ENCODE measurements around the gene PLXNB1.

PLXNB1 gene

DNA sequence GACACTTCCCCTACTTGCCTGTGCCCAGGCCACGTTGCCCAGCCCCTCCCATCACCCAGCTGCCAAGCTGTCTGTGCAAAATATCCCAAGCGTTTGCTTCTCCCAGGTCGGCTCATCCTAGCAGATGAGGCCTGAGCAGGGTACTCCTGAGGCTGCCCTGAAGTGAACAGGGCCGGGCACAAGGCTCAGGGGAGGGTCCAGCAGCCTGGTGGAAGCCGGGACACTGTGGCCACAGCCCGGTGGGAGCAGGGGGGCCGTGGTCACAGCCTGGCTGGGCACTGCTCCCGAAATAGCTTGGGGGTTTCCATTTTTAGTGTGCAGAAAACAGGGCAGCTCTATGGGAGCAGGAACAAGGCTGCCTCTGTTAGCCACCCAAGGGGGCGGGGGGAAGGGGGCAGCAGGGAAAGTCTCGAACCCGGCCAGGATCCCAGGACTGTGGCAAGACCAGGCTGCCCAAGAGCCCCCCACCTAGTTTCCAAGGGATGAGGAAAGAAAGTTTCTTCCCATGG is 3.4 kb downstream of the PLXNB1 start:
- Histone ChIP-seq H3K36me3 (ENCODE audit: control insufficient read depth, insufficient read depth, low read length) (no peaks in the 10 kb centered on the region), H3K4me2 (ENCODE audit: low read length) (no peak overlapping the region), H3K27me3 (ENCODE audit: control insufficient read depth, insufficient read depth, low read length) (no peaks in the 10 kb centered on the region), H3K79me2 (no peaks in the 10 kb centered on the region), H3K4me3 (ENCODE audit: low read depth, low read length) (no peak overlapping the region), H3K4me1 (peaks cover 34% of the 10 kb centered on the region), H3K9me3 (ENCODE audit: control insufficient read depth, low read length) (no peaks in the 10 kb centered on the region), H3K9ac (no peak overlapping the region), H2AFZ (peak overlapping the region; percentile 53), H3K27ac (peak overlapping the region; percentile 36)
- TF ChIP-seq, protein P1, sequence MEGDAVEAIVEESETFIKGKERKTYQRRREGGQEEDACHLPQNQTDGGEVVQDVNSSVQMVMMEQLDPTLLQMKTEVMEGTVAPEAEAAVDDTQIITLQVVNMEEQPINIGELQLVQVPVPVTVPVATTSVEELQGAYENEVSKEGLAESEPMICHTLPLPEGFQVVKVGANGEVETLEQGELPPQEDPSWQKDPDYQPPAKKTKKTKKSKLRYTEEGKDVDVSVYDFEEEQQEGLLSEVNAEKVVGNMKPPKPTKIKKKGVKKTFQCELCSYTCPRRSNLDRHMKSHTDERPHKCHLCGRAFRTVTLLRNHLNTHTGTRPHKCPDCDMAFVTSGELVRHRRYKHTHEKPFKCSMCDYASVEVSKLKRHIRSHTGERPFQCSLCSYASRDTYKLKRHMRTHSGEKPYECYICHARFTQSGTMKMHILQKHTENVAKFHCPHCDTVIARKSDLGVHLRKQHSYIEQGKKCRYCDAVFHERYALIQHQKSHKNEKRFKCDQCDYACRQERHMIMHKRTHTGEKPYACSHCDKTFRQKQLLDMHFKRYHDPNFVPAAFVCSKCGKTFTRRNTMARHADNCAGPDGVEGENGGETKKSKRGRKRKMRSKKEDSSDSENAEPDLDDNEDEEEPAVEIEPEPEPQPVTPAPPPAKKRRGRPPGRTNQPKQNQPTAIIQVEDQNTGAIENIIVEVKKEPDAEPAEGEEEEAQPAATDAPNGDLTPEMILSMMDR (IDR thresholded peaks at IDR 0.05): no peak

DNA sequence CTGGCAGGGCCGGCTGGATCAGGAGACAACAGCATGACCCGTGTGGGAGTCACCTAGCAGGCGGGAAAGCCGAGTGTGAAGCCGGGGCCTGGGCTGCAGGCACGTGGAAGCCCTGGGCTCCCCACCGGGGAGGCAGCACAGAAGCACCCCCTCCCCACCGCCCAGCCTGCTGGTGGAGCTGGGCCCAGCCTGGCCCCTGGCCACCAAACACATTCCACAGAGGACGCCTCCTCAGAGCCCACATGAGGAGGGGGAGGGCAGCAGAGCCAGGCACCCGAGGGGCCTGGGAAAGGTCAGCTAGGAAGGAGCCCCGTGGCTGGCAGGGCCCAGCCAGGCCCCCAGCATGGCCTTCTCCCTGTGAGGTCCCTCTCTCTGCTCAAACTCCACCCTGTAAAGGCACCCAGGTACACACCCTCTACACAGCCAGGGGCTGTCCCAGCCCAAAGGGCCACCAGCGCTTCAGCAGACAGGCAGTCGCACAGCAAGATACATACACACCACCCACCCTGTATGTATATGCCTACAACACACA is 4.5 kb downstream of the PLXNB1 start:
- Histone ChIP-seq H3K4me2 (ENCODE audit: low read length) (no peak overlapping the region), H3K79me2 (no peaks in the 10 kb centered on the region), H3K9me3 (ENCODE audit: control insufficient read depth, low read length) (no peaks in the 10 kb centered on the region), H3K9ac (no peak overlapping the region), H3K27ac (no peak overlapping the region), H3K36me3 (ENCODE audit: control insufficient read depth, insufficient read depth, low read length) (no peaks in the 10 kb centered on the region), H3K27me3 (ENCODE audit: control insufficient read depth, insufficient read depth, low read length) (no peaks in the 10 kb centered on the region), H3K4me3 (ENCODE audit: low read depth, low read length) (no peak overlapping the region), H2AFZ (no peak overlapping the region), H3K4me1 (peaks cover 31% of the 10 kb centered on the region)
- TF ChIP-seq, protein P1 (IDR thresholded peaks at IDR 0.05): no peak

DNA sequence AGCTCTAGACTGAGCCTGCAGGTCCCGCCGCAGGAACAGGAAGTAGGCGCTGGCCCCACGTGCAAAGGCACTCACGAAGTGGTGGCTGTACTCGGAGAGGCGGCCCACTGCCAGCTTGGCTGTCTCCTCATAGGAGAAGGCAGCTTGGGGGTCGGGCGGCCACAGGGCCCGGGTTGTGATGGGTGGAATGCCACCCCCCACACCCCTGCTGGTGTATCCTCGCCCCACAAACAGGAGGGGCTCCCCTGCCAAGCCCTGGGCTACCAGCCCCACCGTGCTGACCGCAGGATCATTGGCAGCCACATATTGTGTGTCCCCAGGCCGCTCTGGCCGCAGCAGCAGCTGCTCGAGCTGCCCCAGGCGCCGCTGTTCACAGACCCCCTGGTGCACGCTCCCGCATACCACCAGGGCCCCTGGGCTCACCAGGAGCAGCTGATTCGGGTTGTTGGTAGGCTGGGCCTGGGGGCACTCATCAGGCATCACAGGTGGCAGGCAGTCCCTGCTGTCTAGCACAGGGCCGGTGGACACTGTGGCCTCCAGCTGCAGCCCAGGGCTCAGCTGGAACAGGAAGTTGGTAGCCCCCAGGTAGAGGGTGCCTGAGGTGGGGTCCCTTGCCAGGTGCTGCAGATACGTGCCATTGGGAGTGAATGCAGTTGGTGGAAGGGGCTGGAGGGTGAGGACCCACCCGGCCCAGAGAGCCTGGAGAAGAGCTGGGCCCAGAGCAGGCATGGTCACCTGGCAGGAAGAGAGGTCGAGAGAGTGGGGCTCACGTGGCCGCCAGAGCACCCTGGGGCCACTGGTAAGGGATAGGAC is 5.8 kb downstream of the PLXNB1 start:
- no peak overlapping the region for H3K9ac ChIP-seq
- peaks cover 26% of the 10 kb centered on the region for H3K4me1 ChIP-seq
- H3K79me2 ChIP-seq: no peaks in the 10 kb centered on the region
- H2AFZ ChIP-seq: no peak overlapping the region
- TF ChIP-seq, protein P1 (IDR thresholded peaks at IDR 0.05): no peak
- H3K36me3 ChIP-seq (ENCODE audit: control insufficient read depth, insufficient read depth, low read length): no peaks in the 10 kb centered on the region
- H3K27me3 ChIP-seq (ENCODE audit: control insufficient read depth, insufficient read depth, low read length): no peaks in the 10 kb centered on the region
- H3K4me3 ChIP-seq (ENCODE audit: low read depth, low read length): no peak overlapping the region
- H3K27ac ChIP-seq: no peak overlapping the region
- H3K9me3 ChIP-seq (ENCODE audit: control insufficient read depth, low read length): no peaks in the 10 kb centered on the region
- no peak overlapping the region for H3K4me2 ChIP-seq (ENCODE audit: low read length)

DNA sequence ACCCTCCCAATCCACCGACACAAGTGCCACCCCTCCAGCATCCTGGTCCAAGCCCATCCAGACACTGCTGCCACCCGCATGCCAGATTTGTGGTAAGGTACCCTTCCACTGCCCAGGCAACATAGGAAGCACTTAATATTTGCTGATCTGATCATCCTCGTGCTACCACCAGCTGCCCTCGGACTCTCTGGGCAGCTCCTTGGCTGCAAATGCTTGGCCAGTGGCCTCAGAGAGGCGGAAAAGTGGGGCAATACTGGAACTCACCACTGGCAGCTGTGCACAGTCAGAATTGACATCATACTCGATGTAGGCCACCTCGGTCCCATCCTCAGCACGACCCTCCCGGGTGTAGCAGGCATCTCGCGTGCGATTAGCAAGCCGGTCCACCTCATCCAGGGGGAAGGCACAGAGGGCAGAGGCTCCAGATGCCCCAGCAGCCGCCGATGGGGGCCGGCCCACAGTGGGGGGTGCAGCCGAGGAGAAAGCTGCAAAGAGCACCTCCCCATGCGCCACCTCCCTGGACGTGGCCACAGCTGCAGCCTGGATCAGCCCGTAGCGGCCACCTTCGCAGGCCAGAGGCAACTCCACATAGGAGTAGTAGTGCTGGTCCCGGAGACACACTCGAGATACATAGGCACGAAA is 6.5 kb downstream of the PLXNB1 start:
- Histone ChIP-seq H3K4me3 (ENCODE audit: low read depth, low read length) (no peak overlapping the region), H3K9me3 (ENCODE audit: control insufficient read depth, low read length) (no peaks in the 10 kb centered on the region), H3K4me2 (ENCODE audit: low read length) (no peak overlapping the region), H3K9ac (no peak overlapping the region), H3K27me3 (ENCODE audit: control insufficient read depth, insufficient read depth, low read length) (no peaks in the 10 kb centered on the region), H3K4me1 (peaks cover 25% of the 10 kb centered on the region), H3K27ac (no peak overlapping the region), H3K79me2 (no peaks in the 10 kb centered on the region), H2AFZ (no peak overlapping the region), H3K36me3 (ENCODE audit: control insufficient read depth, insufficient read depth, low read length) (no peaks in the 10 kb centered on the region)
- TF ChIP-seq, protein P1 (IDR thresholded peaks at IDR 0.05): no peak

All from parathyroid adenoma (tissue), 2 donors.